Endothelial cell of umbilical vein (primary cell): ENCODE measurements around the gene GABARAPL2. TPM values are rescaled to one million over a fixed set of nuclear protein-coding genes. Genes with fewer than 3 reads are reported as not detected.

ENCODE experiments used
- BruUV-seq: library from RNA; stranded (reverse); fragments of 400-500 nt; replicated peaks from 2 replicates; lab custom pipeline; 2021; lab: Mats Ljungman, UMichigan
- CTCF ChIA-PET: fragments of 300-600, 350-600 bp; sonication (Branson Sonifier 250); formaldehyde crosslinking; loops from one replicate; lab custom pipeline; 2021; ENCODE audit warnings: antibody characterized with exemption, inconsistent platforms; lab: Charles Lee
- POLR2A ChIA-PET: fragments of 300-600, 350-600 bp; sonication (Branson Sonifier 250); formaldehyde crosslinking; loops from one replicate; lab custom pipeline; 2021; ENCODE audit warnings: antibody characterized with exemption, inconsistent platforms; lab: Charles Lee
- DNase-seq: peaks from one replicate; pipeline ENCODE4 v3.0.0-alpha.2; 2011; ENCODE audit warnings: low read depth, low spot score
- FAIRE-seq: peaks from 2 replicates; lab custom pipeline; 2011; peaks lifted over from hg19 to GRCh38; lab: Jason Lieb, UNC
- H2AFZ ChIP-seq: 2 replicates; pipeline ENCODE4 v1.6.0; 2012; ENCODE audit warnings: low read depth, low read length, control low read depth, inconsistent platforms
- H3K27ac ChIP-seq: 2 replicates; pipeline ENCODE4 v1.5.1; 2011; ENCODE audit warnings: low read depth, mild to moderate bottlenecking, control low read depth, low read length, moderate library complexity; ENCODE audit not compliant: insufficient read depth
- H3K27me3 ChIP-seq, 2 experiments: 2 replicates each; pipeline versions ENCODE4 v1.6.0 to v1.6.1; 2011; ENCODE audit warnings: low read length in 2 of 2, mixed read lengths in 1 of 2; ENCODE audit not compliant: control insufficient read depth in 2 of 2, insufficient read depth in 2 of 2
- H3K36me3 ChIP-seq, 2 experiments: 2 replicates in 1 of 2; 3 replicates in 1 of 2; pipeline ENCODE4 v1.5.1; 2011; ENCODE audit warnings: low read length in 2 of 2, mild to moderate bottlenecking in 1 of 2, moderate library complexity in 1 of 2; ENCODE audit not compliant: control insufficient read depth in 2 of 2, insufficient read depth in 2 of 2; ENCODE audit errors: extremely low read depth in 1 of 2
- H3K4me1 ChIP-seq: 3 replicates; pipeline ENCODE4 v1.5.1; 2011; ENCODE audit warnings: mild to moderate bottlenecking, low read length; ENCODE audit not compliant: control insufficient read depth, insufficient read depth; ENCODE audit errors: extremely low read depth
- H3K4me2 ChIP-seq: 2 replicates; pipeline ENCODE4 v1.6.1; 2011; ENCODE audit warnings: low read length, control low read depth, mixed read lengths; ENCODE audit not compliant: insufficient read depth
- H3K4me3 ChIP-seq, 3 experiments: fragments of 200-600 bp in 1 of 3; sonication (generic), shearing (Covaris generic) in 1 of 3; replicated peaks in 1 of 3; 2 replicates each; pipeline ENCODE4 v1.5.1; 2011 to 2016; ENCODE audit warnings: control low read depth in 3 of 3, low read length in 3 of 3, mild to moderate bottlenecking in 2 of 3, inconsistent platforms in 1 of 3, low read depth in 1 of 3, moderate library complexity in 1 of 3; ENCODE audit not compliant: insufficient read depth in 1 of 3
- H3K79me2 ChIP-seq: 2 replicates; pipeline ENCODE4 v1.6.0; 2012; ENCODE audit warnings: low read length, inconsistent platforms; ENCODE audit not compliant: control insufficient read depth, insufficient read depth
- H3K9ac ChIP-seq: replicated peaks from 2 replicates; pipeline ENCODE3; 2011; ENCODE audit warnings: low read length, control low read depth; ENCODE audit not compliant: insufficient read depth; ENCODE audit errors: extremely low read depth
- H3K9me1 ChIP-seq: replicated peaks from 3 replicates; pipeline ENCODE4 v1.6.0; 2011; ENCODE audit warnings: mild to moderate bottlenecking, low read length; ENCODE audit not compliant: control insufficient read depth, insufficient read depth; ENCODE audit errors: extremely low read depth
- H3K9me3 ChIP-seq: replicated peaks from 2 replicates; pipeline ENCODE4 v1.5.1; 2012; ENCODE audit warnings: low read length, inconsistent platforms; ENCODE audit not compliant: control insufficient read depth, insufficient read depth
- H4K20me1 ChIP-seq: replicated peaks from 2 replicates; pipeline ENCODE3; 2011; ENCODE audit warnings: mild to moderate bottlenecking, low read length; ENCODE audit not compliant: control insufficient read depth, insufficient read depth; ENCODE audit errors: extremely low read depth
- CTCF ChIP-seq, 2 donors: IDR thresholded peaks; 1 replicate in 1 of 2; 2 replicates in 1 of 2; pipeline ENCODE4 v1.5.1; 2011; ENCODE audit warnings: low read length in 2 of 2, mild to moderate bottlenecking in 2 of 2, moderate library complexity in 2 of 2, control low read depth in 1 of 2, inconsistent platforms in 1 of 2, low read depth in 1 of 2; ENCODE audit not compliant: insufficient read depth in 1 of 2; ENCODE audit errors: extremely low read depth in 1 of 2
- EZH2 ChIP-seq: IDR thresholded peaks from 2 replicates; pipeline ENCODE4 v1.6.1; 2012; ENCODE audit warnings: borderline replicate concordance, low read depth, mild to moderate bottlenecking, moderate library complexity, low read length, inconsistent platforms; ENCODE audit not compliant: severe bottlenecking
- FOS ChIP-seq: IDR thresholded peaks from 2 replicates; pipeline ENCODE4 v1.6.1; 2011; ENCODE audit warnings: mild to moderate bottlenecking, low read length, moderate library complexity, borderline replicate concordance; ENCODE audit not compliant: insufficient read depth
- GATA2 ChIP-seq: IDR thresholded peaks from 2 replicates; pipeline ENCODE4 v1.7.0; 2011; ENCODE audit warnings: low read depth, mild to moderate bottlenecking, moderate library complexity, mixed read lengths, low read length; ENCODE audit not compliant: insufficient read length, insufficient read depth
- JUN ChIP-seq: IDR thresholded peaks from 2 replicates; pipeline ENCODE4 v1.6.1; 2011; ENCODE audit warnings: borderline replicate concordance, low read depth; ENCODE audit not compliant: insufficient read length, insufficient read depth
- MAX ChIP-seq: IDR thresholded peaks from 2 replicates; pipeline ENCODE4 v1.6.1; 2011; ENCODE audit not compliant: insufficient read depth, insufficient read length
- MYC ChIP-seq: IDR thresholded peaks from one replicate; pipeline ENCODE4 v1.6.1; 2011; ENCODE audit warnings: mild to moderate bottlenecking, low read depth, low read length
- POLR2A ChIP-seq: IDR thresholded peaks from 2 replicates; pipeline ENCODE4 v1.6.1; 2012; ENCODE audit warnings: low read depth, mild to moderate bottlenecking, control low read depth, low read length
- POLR2AphosphoS5 ChIP-seq: IDR thresholded peaks from 2 replicates; pipeline ENCODE4 v1.6.1; 2012; ENCODE audit warnings: low read depth, mild to moderate bottlenecking, control low read depth, low read length, moderate library complexity; ENCODE audit not compliant: insufficient read depth
- dilution Hi-C: fragments of 300-500 bp; cut with MboI; formaldehyde crosslinking; loops from one replicate; pipeline ENCODE4 v1.15.0; 2019; ENCODE audit warnings: low sequenced_read_pairs; ENCODE audit not compliant: extremely low pct_ligation_motif_present
- intact Hi-C: fragments of 100-400 bp; cut with micrococcal nuclease; formaldehyde crosslinking; loops from one replicate; pipeline ENCODE4 v1.10.0; 2022
- polyA plus RNA-seq, 4 experiments: library from polyadenylated mRNA; depleted of rRNA in 3 of 4; stranded (reverse) in 3 of 4; unstranded in 1 of 4; fragments of >200 nt; gene quantifications; 2 replicates each; pipeline versions ENCODE4 v1.2.1 to v1.2.3, GENCODE V29; 2011 to 2012; ENCODE audit warnings: missing spikeins in 1 of 4
- total RNA-seq: library from RNA; stranded (reverse); gene quantifications from 2 replicates; pipeline ENCODE4 v1.2.3, GENCODE V29; 2021

The GABARAPL2 gene
- total and polyA plus RNA-seq, 2 donors (not counting 3 experiments of a cell fraction or from before 2014, with no cell fraction given) = 77.9 to 84.5 TPM

GRCh38 chr16:75589306-75589705 is 23.1 kb downstream of the GABARAPL2 start:
- CTCF ChIA-PET = interaction anchor here (0.6 to 2.7 kb wide), 2 partner anchors 72 to 471 kb away, joined by 3 to 6 read pairs; no protein-coding TSS in a partner anchor
- no peaks in the 10 kb centered on the region for H3K79me2 ChIP-seq
- no peaks in the 10 kb centered on the region for H3K27me3 ChIP-seq
- no peak overlapping the region for H3K27ac ChIP-seq
- peaks cover 0 to 3% of the 10 kb centered on the region in 2 experiments for H3K36me3 ChIP-seq
- TF ChIP-seq POLR2A (no peak), POLR2AphosphoS5 (no peak), MAX (no peak), JUN (no peak)
- FAIRE-seq = no peak
- no peak overlapping the region for H3K4me3 ChIP-seq
- H2AFZ ChIP-seq = no peak overlapping the region
- H3K9me3 ChIP-seq = no peaks in the 10 kb centered on the region
- DNase-seq = no peak
- dilution Hi-C loops (no loop called here), intact Hi-C loops (no loop called here)
- H3K4me1 ChIP-seq = peaks cover 6% of the 10 kb centered on the region
- no peak overlapping the region for H3K4me2 ChIP-seq
- POLR2A ChIA-PET = no interaction called here
- H4K20me1 ChIP-seq = no peaks in the 10 kb centered on the region
- BruUV-seq = no TSS peak
- no peak overlapping the region for H3K9ac ChIP-seq
- H3K9me1 ChIP-seq = no peaks in the 10 kb centered on the region

- Histone ChIP-seq H3K36me3 (peaks cover 0 to 3% of the 10 kb centered on the region in 2 experiments), H3K9ac (no peak overlapping the region), H3K9me3 (no peaks in the 10 kb centered on the region), H3K9me1 (no peaks in the 10 kb centered on the region), H3K4me3 (no peak overlapping the region), H3K79me2 (no peaks in the 10 kb centered on the region), H3K4me2 (no peak overlapping the region), H3K4me1 (peaks cover 16% of the 10 kb centered on the region), H3K27me3 (no peaks in the 10 kb centered on the region), H2AFZ (no peak overlapping the region), H4K20me1 (no peaks in the 10 kb centered on the region), H3K27ac (peak overlapping the region; percentile 3)
- intact Hi-C loops (no loop called here), dilution Hi-C loops (no loop called here)
- no TSS peak for BruUV-seq
- peak; percentile 59 for FAIRE-seq
- TF ChIP-seq GATA2 (no peak), MYC (no peak), CTCF (IDR thresholded peaks at IDR 0.05; ENCODE audit: extremely low read depth in 1 of 2, insufficient read depth in 1 of 2, low read depth in 1 of 2, low read length in 2 of 2) (no peak), EZH2 (no peak), FOS (no peak), POLR2AphosphoS5 (no peak), MAX (no peak), JUN (no peak), POLR2A (no peak)
- ChIA-PET CTCF (interaction anchor here (0.9 to 1.2 kb wide), 5 partner anchors 8 to 32 kb away, joined by 3 to 4 read pairs (median 3); partner anchors contain the start of gene ADAT1), POLR2A (no interaction called here)
- peak; percentile 52 for DNase-seq
Measured at GRCh38 chr16:75590920-75591843, 25.0 kb downstream of the GABARAPL2 start.
